22Rv1 (cell line): Measurements from ENCODE around the gene IL3.

Experiments
- CTCF ChIP-seq: fragments of 450-650 bp; IDR thresholded peaks from 2 replicates; pipeline ENCODE4 v1.5.1; 2017; ENCODE audit warnings: mild to moderate bottlenecking
- ZFX ChIP-seq: fragments of 450-650 bp; IDR thresholded peaks from 2 replicates; pipeline ENCODE4 v1.6.1; 2017; ENCODE audit warnings: antibody characterized with exemption, borderline replicate concordance

GRCh38 chr5:132050136-132050535, 10.3 kb upstream of the IL3 start:
- TF ChIP-seq CTCF (no peak), ZFX (no peak)
